Trophoblast cell (in vitro differentiated cells and primary cell): ENCODE data around the gene C10orf62.

Experiments
- DNase-seq, 2 donors: peaks; one replicate each; pipeline ENCODE4 v3.0.0-alpha.2; 2016
- H2AFZ ChIP-seq: 2 replicates; pipeline ENCODE4 v1.6.1; 2013; ENCODE audit warnings: low read length, moderate library complexity, mild to moderate bottlenecking; ENCODE audit not compliant: insufficient read depth, poor library complexity
- H2AK5ac ChIP-seq: 2 replicates; pipeline ENCODE4 v1.6.1; 2013; ENCODE audit warnings: mild to moderate bottlenecking, low read length
- H2BK120ac ChIP-seq: 2 replicates; pipeline ENCODE4 v1.6.1; 2013; ENCODE audit warnings: low read length, mild to moderate bottlenecking, moderate library complexity; ENCODE audit not compliant: insufficient read depth, poor library complexity
- H2BK12ac ChIP-seq: 2 replicates; pipeline ENCODE4 v1.6.1; 2013; ENCODE audit warnings: mild to moderate bottlenecking, low read length, moderate library complexity
- H2BK5ac ChIP-seq: 2 replicates; pipeline ENCODE4 v1.6.1; 2013; ENCODE audit warnings: low read length, low read depth, moderate library complexity, mild to moderate bottlenecking; ENCODE audit not compliant: poor library complexity
- H3K14ac ChIP-seq: 2 replicates; pipeline ENCODE4 v1.6.1; 2013; ENCODE audit warnings: mild to moderate bottlenecking, low read length
- H3K18ac ChIP-seq: 2 replicates; pipeline ENCODE4 v1.6.1; 2013; ENCODE audit warnings: mild to moderate bottlenecking, low read length
- H3K23ac ChIP-seq: 2 replicates; pipeline ENCODE4 v1.6.1; 2013; ENCODE audit warnings: low read length
- H3K27ac ChIP-seq: 2 replicates; pipeline ENCODE4 v1.5.1; 2013; ENCODE audit warnings: low read depth, mild to moderate bottlenecking, inconsistent platforms, low read length, moderate library complexity
- H3K27me3 ChIP-seq: 2 replicates; pipeline ENCODE4 v1.6.1; 2013; ENCODE audit warnings: inconsistent platforms, mild to moderate bottlenecking, low read length, moderate library complexity; ENCODE audit not compliant: insufficient read depth
- H3K36me3 ChIP-seq, 2 experiments: 1 replicate in 1 of 2; 2 replicates in 1 of 2; pipeline ENCODE4 v1.6.1; 2013; ENCODE audit warnings: low read length in 2 of 2, mild to moderate bottlenecking in 2 of 2, moderate library complexity in 1 of 2; ENCODE audit not compliant: insufficient read depth in 2 of 2, control insufficient read depth in 1 of 2
- H3K4ac ChIP-seq: 2 replicates; pipeline ENCODE4 v1.6.1; 2013; ENCODE audit warnings: low read depth, mild to moderate bottlenecking, low read length, moderate library complexity
- H3K4me1 ChIP-seq, 2 experiments: 1 replicate in 1 of 2; 2 replicates in 1 of 2; pipeline ENCODE4 v1.6.1; 2013; ENCODE audit warnings: low read length in 2 of 2, mild to moderate bottlenecking in 2 of 2, moderate library complexity in 1 of 2; ENCODE audit not compliant: insufficient read depth in 2 of 2, control insufficient read depth in 1 of 2
- H3K4me2 ChIP-seq: 2 replicates; pipeline ENCODE4 v1.6.1; 2013; ENCODE audit warnings: inconsistent platforms, mild to moderate bottlenecking, low read length, moderate library complexity
- H3K4me3 ChIP-seq: 2 replicates; pipeline ENCODE4 v1.5.1; 2013; ENCODE audit warnings: mild to moderate bottlenecking, low read depth, low read length, inconsistent platforms
- H3K79me1 ChIP-seq: one replicate; pipeline ENCODE4 v1.6.1; 2013; ENCODE audit warnings: low read length
- H3K79me2 ChIP-seq: 2 replicates; pipeline ENCODE4 v1.6.1; 2013; ENCODE audit warnings: low read length, mild to moderate bottlenecking; ENCODE audit not compliant: control insufficient read depth, insufficient read depth, poor library complexity
- H3K9ac ChIP-seq: 2 replicates; pipeline ENCODE4 v1.6.1; 2013; ENCODE audit warnings: mild to moderate bottlenecking, low read length
- H3K9me3 ChIP-seq: 2 replicates; pipeline ENCODE4 v1.6.1; 2013; ENCODE audit warnings: low read depth, mild to moderate bottlenecking, control low read depth, inconsistent platforms, low read length; ENCODE audit not compliant: insufficient read depth
- H4K12ac ChIP-seq: 2 replicates; pipeline ENCODE4 v1.6.1; 2013; ENCODE audit warnings: low read depth, mild to moderate bottlenecking, low read length, moderate library complexity
- H4K8ac ChIP-seq: 2 replicates; pipeline ENCODE4 v1.6.1; 2013; ENCODE audit warnings: low read depth, mild to moderate bottlenecking, low read length, moderate library complexity
- H4K91ac ChIP-seq: one replicate; pipeline ENCODE4 v1.6.1; 2013; ENCODE audit warnings: low read depth, mild to moderate bottlenecking, low read length, moderate library complexity
- WGBS: extraction: QIAGEN DNeasy Blood & Tissue Kit; methylation state at CpG from one replicate; pipeline ENCODE4 v1.1.7; 2013; ENCODE audit warnings: missing lambda C conversion rate; ENCODE audit not compliant: insufficient read length, insufficient coverage; ENCODE audit errors: extremely low coverage; 5-methylcytosine and 5-hydroxymethylcytosine counted together

Gene C10orf62

GRCh38 chr10:97618285-97618684 lies 28.8 kb downstream of the C10orf62 start:
- Histone ChIP-seq H3K27me3 (no peaks in the 10 kb centered on the region), H2AK5ac (no peak overlapping the region), H2BK12ac (no peak overlapping the region), H3K79me2 (no peaks in the 10 kb centered on the region), H3K9me3 (no peaks in the 10 kb centered on the region), H4K12ac (no peak overlapping the region), H3K4ac (no peak overlapping the region), H3K79me1 (no peaks in the 10 kb centered on the region), H2BK5ac (no peak overlapping the region), H4K8ac (no peak overlapping the region), H3K9ac (no peak overlapping the region), H3K23ac (no peak overlapping the region), H2BK120ac (no peak overlapping the region), H3K4me3 (no peak overlapping the region), H3K27ac (no peak overlapping the region), H3K18ac (no peak overlapping the region), H3K36me3 (no peaks in the 10 kb centered on the region), H4K91ac (no peak overlapping the region), H3K14ac (no peak overlapping the region), H3K4me1 (no peaks in the 10 kb centered on the region), H2AFZ (no peak overlapping the region), H3K4me2 (no peak overlapping the region)
- no peak for DNase-seq
- no CpG with 5 or more reads among the region's 4 CpGs for WGBS

DNA sequence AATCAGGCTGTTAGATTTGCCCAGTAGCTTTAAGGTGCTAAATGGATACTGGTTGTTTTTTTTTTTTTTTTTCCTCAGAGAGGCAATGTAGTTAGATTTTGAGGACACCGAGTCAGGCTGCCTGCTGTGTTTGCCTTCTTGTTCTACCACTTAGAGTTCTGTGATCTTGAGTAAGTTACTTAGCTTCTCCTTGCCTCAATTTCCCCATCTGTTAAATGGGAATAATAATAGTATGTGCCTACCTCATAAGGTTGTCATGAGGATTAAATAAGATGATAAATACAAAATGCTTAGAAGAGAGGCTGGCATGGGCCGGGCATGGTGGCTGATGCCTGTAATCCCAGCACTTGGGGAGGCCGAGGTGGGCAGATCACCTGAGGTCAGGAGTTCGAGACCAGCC lies 29.2 kb downstream of the C10orf62 start:
- H2AFZ ChIP-seq: no peak overlapping the region
- no peak overlapping the region for H4K91ac ChIP-seq
- H3K18ac ChIP-seq: no peak overlapping the region
- no peaks in the 10 kb centered on the region for H3K9me3 ChIP-seq
- no CpG with 5 or more reads among the region's 4 CpGs for WGBS
- H2BK12ac ChIP-seq: no peak overlapping the region
- H3K27me3 ChIP-seq: no peaks in the 10 kb centered on the region
- H3K79me1 ChIP-seq: no peaks in the 10 kb centered on the region
- no peak overlapping the region for H3K14ac ChIP-seq
- no peak overlapping the region for H3K4ac ChIP-seq
- H2BK5ac ChIP-seq: no peak overlapping the region
- no peaks in the 10 kb centered on the region for H3K79me2 ChIP-seq
- no peak overlapping the region for H3K4me3 ChIP-seq
- DNase-seq: no peak
- no peaks in the 10 kb centered on the region for H3K36me3 ChIP-seq
- H3K23ac ChIP-seq: no peak overlapping the region
- no peak overlapping the region for H3K9ac ChIP-seq
- no peak overlapping the region for H2AK5ac ChIP-seq
- no peak overlapping the region for H4K8ac ChIP-seq
- H3K27ac ChIP-seq: no peak overlapping the region
- H4K12ac ChIP-seq: no peak overlapping the region
- H3K4me1 ChIP-seq: no peaks in the 10 kb centered on the region
- no peak overlapping the region for H2BK120ac ChIP-seq
- H3K4me2 ChIP-seq: no peak overlapping the region

GRCh38 chr10:97623277-97623676 lies 33.8 kb downstream of the C10orf62 start:
- no peak overlapping the region for H3K9ac ChIP-seq
- no peak overlapping the region for H2BK5ac ChIP-seq
- no peak overlapping the region for H2BK12ac ChIP-seq
- H3K27ac ChIP-seq: no peak overlapping the region
- H2AFZ ChIP-seq: no peak overlapping the region
- H4K8ac ChIP-seq: no peak overlapping the region
- H3K14ac ChIP-seq: no peak overlapping the region
- H3K36me3 ChIP-seq: no peaks in the 10 kb centered on the region
- no peaks in the 10 kb centered on the region for H3K9me3 ChIP-seq
- H2AK5ac ChIP-seq: no peak overlapping the region
- no peak overlapping the region for H3K4ac ChIP-seq
- H3K79me2 ChIP-seq: no peaks in the 10 kb centered on the region
- no peak overlapping the region for H4K91ac ChIP-seq
- H2BK120ac ChIP-seq: no peak overlapping the region
- H3K18ac ChIP-seq: no peak overlapping the region
- H4K12ac ChIP-seq: no peak overlapping the region
- no peaks in the 10 kb centered on the region for H3K27me3 ChIP-seq
- no peak for DNase-seq
- WGBS: no CpG with 5 or more reads among the region's 1 CpG
- no peak overlapping the region for H3K4me2 ChIP-seq
- no peaks in the 10 kb centered on the region for H3K4me1 ChIP-seq
- no peak overlapping the region for H3K4me3 ChIP-seq
- H3K23ac ChIP-seq: no peak overlapping the region
- H3K79me1 ChIP-seq: no peaks in the 10 kb centered on the region

GRCh38 chr10:97627731-97628130 lies 38.2 kb downstream of the C10orf62 start:
- H4K8ac ChIP-seq: no peak overlapping the region
- no peak overlapping the region for H2AFZ ChIP-seq
- H3K79me2 ChIP-seq: no peaks in the 10 kb centered on the region
- H3K18ac ChIP-seq: no peak overlapping the region
- H3K4ac ChIP-seq: no peak overlapping the region
- no peak overlapping the region for H4K12ac ChIP-seq
- H3K4me1 ChIP-seq: peaks cover under 1 to 1% of the 10 kb centered on the region in 2 experiments
- DNase-seq: no peak
- no peak overlapping the region for H2BK120ac ChIP-seq
- no CpG with 5 or more reads among the region's 4 CpGs for WGBS
- no peak overlapping the region for H3K23ac ChIP-seq
- H2AK5ac ChIP-seq: no peak overlapping the region
- H4K91ac ChIP-seq: no peak overlapping the region
- H3K79me1 ChIP-seq: no peaks in the 10 kb centered on the region
- H3K27me3 ChIP-seq: no peaks in the 10 kb centered on the region
- no peak overlapping the region for H2BK5ac ChIP-seq
- no peak overlapping the region for H3K14ac ChIP-seq
- no peak overlapping the region for H3K4me2 ChIP-seq
- no peak overlapping the region for H2BK12ac ChIP-seq
- no peak overlapping the region for H3K9ac ChIP-seq
- H3K9me3 ChIP-seq: no peaks in the 10 kb centered on the region
- H3K4me3 ChIP-seq: no peak overlapping the region
- no peak overlapping the region for H3K27ac ChIP-seq
- no peaks in the 10 kb centered on the region for H3K36me3 ChIP-seq
